C4-2B (cell line): ENCODE results near the gene KMO.

Experiments
- ZFX ChIP-seq: fragments of 450-650 bp; IDR thresholded peaks from 2 replicates; pipeline ENCODE4 v1.6.1; 2017
- TF ChIP-seq, protein P1 (sequence below): fragments of 450-650 bp; conservative IDR thresholded peaks from 2 replicates; pipeline ENCODE4 v1.5.1; 2017; ENCODE audit warnings: mild to moderate bottlenecking

DNA sequence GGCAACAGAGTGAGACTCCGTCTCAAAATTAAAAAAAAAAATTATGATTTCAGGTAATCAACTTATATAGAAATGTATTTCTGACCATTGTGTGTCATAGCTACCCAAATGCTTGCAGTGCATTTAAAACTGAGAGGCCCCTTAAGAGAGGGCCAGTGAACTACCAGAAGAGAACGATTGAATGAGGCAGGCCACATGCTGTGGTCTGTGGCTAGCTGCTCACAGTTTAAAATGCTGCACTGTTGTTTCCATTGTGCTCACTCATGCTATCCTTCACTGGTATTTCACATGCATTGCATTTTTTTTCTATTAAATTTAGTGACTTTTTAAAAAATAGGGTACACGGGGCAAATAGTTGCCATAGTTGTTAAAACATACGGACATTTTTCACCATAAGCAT is 82.0 kb downstream of the KMO start:
- TF ChIP-seq ZFX, result no peak
- TF ChIP-seq, protein P1, sequence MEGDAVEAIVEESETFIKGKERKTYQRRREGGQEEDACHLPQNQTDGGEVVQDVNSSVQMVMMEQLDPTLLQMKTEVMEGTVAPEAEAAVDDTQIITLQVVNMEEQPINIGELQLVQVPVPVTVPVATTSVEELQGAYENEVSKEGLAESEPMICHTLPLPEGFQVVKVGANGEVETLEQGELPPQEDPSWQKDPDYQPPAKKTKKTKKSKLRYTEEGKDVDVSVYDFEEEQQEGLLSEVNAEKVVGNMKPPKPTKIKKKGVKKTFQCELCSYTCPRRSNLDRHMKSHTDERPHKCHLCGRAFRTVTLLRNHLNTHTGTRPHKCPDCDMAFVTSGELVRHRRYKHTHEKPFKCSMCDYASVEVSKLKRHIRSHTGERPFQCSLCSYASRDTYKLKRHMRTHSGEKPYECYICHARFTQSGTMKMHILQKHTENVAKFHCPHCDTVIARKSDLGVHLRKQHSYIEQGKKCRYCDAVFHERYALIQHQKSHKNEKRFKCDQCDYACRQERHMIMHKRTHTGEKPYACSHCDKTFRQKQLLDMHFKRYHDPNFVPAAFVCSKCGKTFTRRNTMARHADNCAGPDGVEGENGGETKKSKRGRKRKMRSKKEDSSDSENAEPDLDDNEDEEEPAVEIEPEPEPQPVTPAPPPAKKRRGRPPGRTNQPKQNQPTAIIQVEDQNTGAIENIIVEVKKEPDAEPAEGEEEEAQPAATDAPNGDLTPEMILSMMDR, result no peak
